ENCODE results near the gene PTPRK. TPM values are rescaled to one million over a fixed set of nuclear protein-coding genes. Genes with fewer than 3 reads are reported as not detected.

PTPRK gene
- total RNA-seq, 2 donors from 2014 or later, result 3.2 to 5.1 TPM

- Mint-ChIP-seq H3K9me3 (peaks cover 0 to 5% of the 10 kb centered on the region in 2 donors), H3K36me3 (no peaks in the 10 kb centered on the region), H3K27ac (no peak overlapping the region)
- ATAC-seq (no peak), DNase-seq (ENCODE audit: low spot score in 2 of 2) (no peak)
Observed at GRCh38 chr6:128206610-128207426, 313.6 kb downstream of the PTPRK start.

GRCh38 chr6:128204616-128205015 lies 315.8 kb downstream of the PTPRK start:
- ATAC-seq (no peak), DNase-seq (ENCODE audit: low spot score in 2 of 2) (no peak)
- no peak overlapping the region for H3K27ac Mint-ChIP-seq
- peaks cover 0 to 5% of the 10 kb centered on the region in 2 donors for H3K9me3 Mint-ChIP-seq
- no peaks in the 10 kb centered on the region for H3K36me3 Mint-ChIP-seq

DNA sequence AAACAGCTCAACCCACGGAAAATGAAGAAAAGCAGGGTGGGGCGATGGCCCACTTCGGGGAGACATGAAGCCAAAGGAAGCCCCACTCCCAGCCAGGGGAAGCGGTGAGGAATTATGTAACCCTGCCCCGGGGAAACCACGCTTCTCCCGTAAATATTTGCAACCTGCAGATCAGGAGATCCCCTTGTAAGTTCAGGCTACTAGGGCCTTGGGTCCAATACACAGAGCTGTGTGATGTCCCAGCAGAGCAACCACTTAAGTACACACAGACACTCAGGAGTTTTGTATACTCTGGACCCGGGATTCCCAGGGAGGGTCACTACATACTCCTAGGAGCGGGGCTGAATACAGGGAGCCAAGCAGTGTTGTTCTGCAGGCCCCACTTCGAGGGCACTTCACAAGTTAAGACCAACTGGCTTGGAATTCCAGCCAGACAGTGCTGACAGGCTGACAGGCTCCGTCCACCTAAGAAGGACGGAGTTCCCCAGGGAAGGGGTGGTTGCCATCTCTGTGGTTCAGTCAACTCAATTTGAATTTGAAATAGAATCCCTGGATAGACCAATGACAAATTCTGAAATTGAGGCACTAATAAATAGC lies 318.1 kb downstream of the PTPRK start:
- no peak for DNase-seq (ENCODE audit: low spot score in 2 of 2)
- no peak for ATAC-seq
- Mint-ChIP-seq H3K9me3 (peaks cover 0 to 5% of the 10 kb centered on the region in 2 donors), H3K27ac (no peak overlapping the region), H3K36me3 (no peaks in the 10 kb centered on the region)

GRCh38 chr6:128200789-128201188 lies 319.6 kb downstream of the PTPRK start:
- Mint-ChIP-seq H3K36me3 (no peaks in the 10 kb centered on the region), H3K9me3 (peaks cover 0 to 5% of the 10 kb centered on the region in 2 donors), H3K27ac (no peak overlapping the region)
- DNase-seq (ENCODE audit: low spot score in 2 of 2) (no peak), ATAC-seq (no peak)

DNA sequence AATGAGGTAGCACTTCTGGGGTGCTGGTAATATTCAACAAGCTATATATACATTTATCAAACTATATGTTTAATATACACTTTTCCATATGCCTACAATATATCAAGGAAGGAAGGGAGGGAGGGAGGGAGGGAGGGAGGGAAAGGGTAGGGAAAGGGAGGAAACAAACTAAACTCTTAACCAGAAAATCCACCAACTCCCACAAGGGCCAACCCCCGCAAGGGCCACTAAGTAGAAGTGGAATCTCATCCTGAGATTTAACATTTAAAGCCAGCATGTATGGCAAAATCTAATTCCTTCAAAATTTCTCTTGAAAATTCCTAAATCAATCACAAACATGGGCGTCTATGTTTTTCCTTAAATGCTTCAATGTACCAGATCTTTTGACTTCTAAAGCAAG lies 320.9 kb downstream of the PTPRK start:
- ATAC-seq (no peak), DNase-seq (ENCODE audit: low spot score in 2 of 2) (no peak)
- H3K36me3 Mint-ChIP-seq, result no peaks in the 10 kb centered on the region
- H3K9me3 Mint-ChIP-seq, result no peaks in the 10 kb centered on the region
- H3K27ac Mint-ChIP-seq, result no peak overlapping the region

DNA sequence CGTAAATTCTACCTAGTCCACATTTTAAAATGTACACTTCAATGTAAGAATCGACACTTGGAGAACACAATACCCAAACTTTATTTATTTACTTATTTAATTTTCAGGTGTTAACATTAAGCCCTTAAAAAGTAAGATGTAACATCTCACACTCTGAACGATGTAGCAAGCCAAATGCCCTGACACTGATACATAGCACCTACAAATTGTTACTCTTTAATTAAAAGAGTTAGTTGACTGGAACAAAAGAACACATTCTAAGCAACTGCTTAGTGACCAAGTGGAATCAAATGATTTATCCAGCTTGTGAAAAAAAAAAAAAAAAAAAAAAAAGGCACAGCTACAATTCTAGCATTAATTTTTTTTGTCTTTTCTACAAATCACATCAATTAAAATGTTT lies 327.4 kb downstream of the PTPRK start:
- ATAC-seq (no peak), DNase-seq (ENCODE audit: low spot score in 2 of 2) (no peak)
- no peak overlapping the region for H3K27ac Mint-ChIP-seq
- no peaks in the 10 kb centered on the region for H3K36me3 Mint-ChIP-seq
- no peaks in the 10 kb centered on the region for H3K9me3 Mint-ChIP-seq

DNA sequence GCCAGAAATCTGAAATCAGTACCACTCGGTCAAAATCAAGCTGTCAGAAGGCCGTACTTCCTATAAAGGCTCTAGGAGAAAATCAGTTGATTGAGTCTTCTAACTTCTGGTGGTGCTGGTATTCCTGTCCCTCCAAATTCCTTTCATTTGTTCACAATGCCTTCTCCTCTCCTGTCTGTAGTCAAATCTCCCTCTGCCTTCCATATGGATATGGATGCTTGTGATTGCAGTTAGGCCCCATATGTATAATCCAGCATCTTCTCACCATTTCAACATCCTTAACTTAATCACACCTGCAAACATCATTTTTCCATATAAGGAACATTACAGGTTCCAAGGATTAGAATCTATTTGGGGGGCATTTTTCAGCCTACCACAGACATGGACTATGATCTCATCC lies 331.7 kb downstream of the PTPRK start:
- ATAC-seq (no peak), DNase-seq (ENCODE audit: low spot score in 2 of 2) (no peak)
- no peaks in the 10 kb centered on the region for H3K36me3 Mint-ChIP-seq
- H3K9me3 Mint-ChIP-seq, result no peaks in the 10 kb centered on the region
- H3K27ac Mint-ChIP-seq, result no peak overlapping the region

- Mint-ChIP-seq H3K27ac (no peak overlapping the region), H3K9me3 (no peaks in the 10 kb centered on the region), H3K36me3 (no peaks in the 10 kb centered on the region)
- DNase-seq (ENCODE audit: low spot score in 2 of 2), result no peak
- ATAC-seq, result no peak
Observed at GRCh38 chr6:128186729-128187128, 333.7 kb downstream of the PTPRK start.

DNA sequence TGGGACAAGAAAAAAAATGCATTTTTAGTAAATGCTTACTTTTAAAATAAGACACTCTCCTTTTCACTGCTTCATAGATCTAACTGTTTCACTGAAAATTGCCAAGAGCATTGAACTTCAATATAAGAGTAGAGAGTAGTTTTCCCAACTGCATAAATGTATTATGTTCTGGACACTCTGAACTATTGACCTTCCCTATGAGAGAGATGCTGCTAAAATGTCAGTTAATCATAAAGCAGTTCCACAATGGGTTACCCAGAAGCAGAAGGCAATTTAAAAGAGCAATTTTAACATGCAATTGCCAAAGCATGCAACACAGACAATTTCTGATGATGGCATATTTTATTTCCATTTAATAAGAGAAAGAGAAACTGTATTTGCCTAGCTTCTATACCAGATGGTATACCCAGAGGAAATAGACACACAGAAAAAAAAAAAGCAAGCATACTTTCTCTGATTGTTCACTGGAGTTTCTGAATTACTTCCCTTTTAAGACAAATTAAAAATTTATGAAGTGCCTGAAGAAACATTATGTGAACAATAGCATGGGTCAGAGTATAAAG lies 340.4 kb downstream of the PTPRK start:
- DNase-seq (ENCODE audit: low spot score in 2 of 2) (no peak), ATAC-seq (no peak)
- no peak overlapping the region for H3K27ac Mint-ChIP-seq
- H3K9me3 Mint-ChIP-seq, result peaks cover 0 to 4% of the 10 kb centered on the region in 2 donors
- no peaks in the 10 kb centered on the region for H3K36me3 Mint-ChIP-seq

GRCh38 chr6:128174724-128175123 lies 345.7 kb downstream of the PTPRK start:
- no peaks in the 10 kb centered on the region for H3K36me3 Mint-ChIP-seq
- ATAC-seq, result no peak
- H3K27ac Mint-ChIP-seq, result no peak overlapping the region
- no peak for DNase-seq (ENCODE audit: low spot score in 2 of 2)
- peaks cover 0 to 1% of the 10 kb centered on the region in 2 donors for H3K9me3 Mint-ChIP-seq

DNA sequence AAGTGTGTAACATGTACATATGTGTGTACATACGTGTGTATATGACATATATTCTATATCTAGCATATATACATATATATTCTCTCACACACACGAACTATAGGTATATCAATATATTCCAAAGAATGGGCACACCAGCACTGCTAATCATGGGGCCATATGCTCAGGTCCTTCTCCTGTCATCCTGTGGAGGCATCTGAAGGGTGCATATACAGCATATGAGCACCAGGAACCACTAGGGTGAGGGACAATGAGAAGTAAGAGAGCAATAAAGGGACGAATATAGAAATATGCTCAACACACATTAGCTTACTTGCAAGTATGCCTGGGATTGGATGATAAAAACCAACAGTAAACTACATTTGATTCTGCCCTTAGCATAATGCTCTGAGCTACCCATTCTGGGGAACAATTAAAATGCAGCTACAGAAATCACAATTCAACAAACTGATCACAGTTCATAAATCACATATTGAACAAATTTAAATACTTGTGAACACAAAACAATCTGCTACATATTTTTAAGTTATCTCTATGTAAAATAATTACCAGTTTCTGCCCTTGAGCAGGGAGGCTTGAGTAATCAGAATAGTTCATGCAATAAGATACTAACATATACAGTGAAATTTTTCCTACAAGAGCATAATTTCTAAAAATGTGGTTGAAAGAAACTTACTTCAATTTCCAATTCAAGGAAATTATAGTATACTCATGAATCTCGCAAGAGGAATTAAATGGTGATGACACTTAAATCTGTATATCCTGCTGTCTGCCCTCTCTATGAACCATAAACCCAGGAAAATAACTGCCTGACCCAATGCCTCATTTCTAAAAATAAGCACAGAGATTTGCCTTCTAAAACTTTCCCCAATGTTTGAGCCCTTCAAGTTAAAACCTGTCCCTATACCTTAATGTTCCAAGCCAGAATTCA lies 347.4 kb downstream of the PTPRK start:
- Mint-ChIP-seq H3K36me3 (no peaks in the 10 kb centered on the region), H3K27ac (no peak overlapping the region), H3K9me3 (no peaks in the 10 kb centered on the region)
- no peak for DNase-seq (ENCODE audit: low spot score in 2 of 2)
- no peak for ATAC-seq

DNA sequence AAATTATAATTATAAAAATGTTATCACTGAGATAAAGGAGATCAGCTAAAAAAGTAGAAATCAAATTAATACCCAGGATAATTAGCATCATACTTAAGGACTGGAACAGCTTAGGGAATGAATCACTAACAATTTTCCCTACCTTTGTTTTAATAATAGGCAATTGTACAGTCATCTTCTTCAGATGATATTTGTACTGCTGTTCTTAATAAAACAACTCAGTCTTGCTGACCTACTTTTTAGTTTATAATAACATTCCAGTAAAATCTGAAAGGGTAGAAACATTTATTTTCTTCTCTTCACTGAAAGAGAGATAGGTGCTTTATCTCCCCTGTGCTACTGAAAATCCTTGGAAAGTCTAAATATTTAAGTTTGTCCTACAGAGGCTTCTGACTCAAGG lies 348.3 kb downstream of the PTPRK start:
- H3K9me3 Mint-ChIP-seq, result no peaks in the 10 kb centered on the region
- DNase-seq (ENCODE audit: low spot score in 2 of 2), result no peak
- no peaks in the 10 kb centered on the region for H3K36me3 Mint-ChIP-seq
- no peak overlapping the region for H3K27ac Mint-ChIP-seq
- ATAC-seq, result no peak

- H3K36me3 Mint-ChIP-seq, result no peaks in the 10 kb centered on the region
- H3K27ac Mint-ChIP-seq, result no peak overlapping the region
- ATAC-seq, result no peak
- H3K9me3 Mint-ChIP-seq, result no peaks in the 10 kb centered on the region
- no peak for DNase-seq (ENCODE audit: low spot score in 2 of 2)
Observed at GRCh38 chr6:128171182-128171581, 349.2 kb downstream of the PTPRK start.

DNA sequence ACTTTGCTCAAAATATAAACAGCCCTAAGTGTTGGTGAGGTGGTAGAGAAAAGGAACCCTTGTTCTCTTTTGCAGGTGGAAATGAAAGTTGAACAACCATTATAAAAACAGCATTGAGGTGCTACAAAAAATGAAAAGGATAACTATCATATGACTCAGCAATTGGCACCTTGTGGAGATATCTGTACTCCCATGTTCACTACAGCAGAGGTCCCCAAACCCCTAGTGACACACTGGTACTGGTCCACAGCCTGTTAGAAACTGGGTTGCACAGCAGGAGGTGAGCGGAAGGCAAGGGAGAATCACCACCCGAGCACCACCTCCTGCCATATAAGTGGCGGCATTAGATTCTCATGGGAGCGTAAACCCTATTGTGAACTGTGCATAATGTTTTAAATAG lies 352.2 kb downstream of the PTPRK start:
- DNase-seq (ENCODE audit: low spot score in 2 of 2), result no peak
- no peaks in the 10 kb centered on the region for H3K9me3 Mint-ChIP-seq
- no peak overlapping the region for H3K27ac Mint-ChIP-seq
- H3K36me3 Mint-ChIP-seq, result no peaks in the 10 kb centered on the region
- peak in 1 of 2 donors; percentile 28 for ATAC-seq

DNA sequence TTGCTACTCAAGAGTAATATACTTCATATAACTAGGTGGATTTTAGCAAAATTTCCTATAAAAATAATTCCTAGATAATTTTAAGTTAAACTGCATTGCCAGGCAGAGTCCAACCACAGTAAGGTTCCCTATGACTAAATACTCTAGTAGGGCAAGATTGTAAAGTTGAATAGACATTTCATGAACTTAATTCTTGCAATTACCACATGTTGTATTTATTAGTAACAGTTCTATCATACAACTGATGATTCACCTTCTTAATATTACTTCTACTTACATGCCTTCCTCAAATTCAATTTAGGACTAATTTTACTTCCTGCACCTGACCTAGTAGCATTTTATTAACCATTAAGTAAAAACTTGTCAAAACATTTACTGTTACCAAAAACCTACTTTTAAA lies 352.8 kb downstream of the PTPRK start:
- Mint-ChIP-seq H3K9me3 (no peaks in the 10 kb centered on the region), H3K27ac (no peak overlapping the region), H3K36me3 (no peaks in the 10 kb centered on the region)
- ATAC-seq, result no peak
- no peak for DNase-seq (ENCODE audit: low spot score in 2 of 2)

DNA sequence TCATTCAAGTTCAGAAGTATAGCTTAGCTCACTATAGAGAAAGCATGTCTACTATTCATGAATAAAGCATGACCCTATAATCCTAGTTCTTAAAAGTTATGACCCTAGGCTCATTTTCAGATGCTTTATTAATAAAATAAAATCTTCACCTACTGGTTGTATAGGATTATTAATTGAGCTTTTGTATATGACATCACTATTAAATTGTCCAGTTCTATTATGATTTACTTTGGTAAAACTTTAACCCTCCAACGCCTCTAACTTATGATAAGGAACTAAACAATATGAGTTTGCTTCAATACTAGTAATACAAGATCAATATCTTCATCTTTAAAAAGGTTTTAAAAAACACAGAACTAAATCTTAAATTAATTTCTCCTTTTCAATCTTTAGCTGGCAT lies 356.1 kb downstream of the PTPRK start:
- ATAC-seq (no peak), DNase-seq (ENCODE audit: low spot score in 2 of 2) (no peak)
- no peaks in the 10 kb centered on the region for H3K36me3 Mint-ChIP-seq
- no peak overlapping the region for H3K27ac Mint-ChIP-seq
- H3K9me3 Mint-ChIP-seq, result no peaks in the 10 kb centered on the region

- Mint-ChIP-seq H3K9me3 (no peaks in the 10 kb centered on the region), H3K27ac (no peak overlapping the region), H3K36me3 (no peaks in the 10 kb centered on the region)
- DNase-seq (ENCODE audit: low spot score in 2 of 2) (no peak), ATAC-seq (no peak)
Observed at GRCh38 chr6:128162423-128162822, 358.0 kb downstream of the PTPRK start.

Measured in activated naive CD4-positive, alpha-beta T cell treated with anti-CD3 and anti-CD28 coated beads, Interleukin-2, amount 50 U/mL, for 72 hours (primary cell).